GM19193 (cell line): ENCODE data around the gene S100A5.

ENCODE experiments used
- POLR2A ChIP-seq: IDR thresholded peaks from 4 replicates; pipeline ENCODE4 v1.6.1; 2011; ENCODE audit not compliant: insufficient read depth, insufficient read length; ENCODE audit errors: extremely low read depth

The S100A5 gene

GRCh38 chr1:153505576-153505975 is 35.2 kb downstream of the S100A5 start:
- no peak for TF ChIP-seq POLR2A

GRCh38 chr1:153503766-153504165 is 37.0 kb downstream of the S100A5 start:
- no peak for TF ChIP-seq POLR2A

- no peak for TF ChIP-seq POLR2A
These were observed 42.0 kb downstream of the S100A5 start for GRCh38 chr1:153498746-153499145.

DNA sequence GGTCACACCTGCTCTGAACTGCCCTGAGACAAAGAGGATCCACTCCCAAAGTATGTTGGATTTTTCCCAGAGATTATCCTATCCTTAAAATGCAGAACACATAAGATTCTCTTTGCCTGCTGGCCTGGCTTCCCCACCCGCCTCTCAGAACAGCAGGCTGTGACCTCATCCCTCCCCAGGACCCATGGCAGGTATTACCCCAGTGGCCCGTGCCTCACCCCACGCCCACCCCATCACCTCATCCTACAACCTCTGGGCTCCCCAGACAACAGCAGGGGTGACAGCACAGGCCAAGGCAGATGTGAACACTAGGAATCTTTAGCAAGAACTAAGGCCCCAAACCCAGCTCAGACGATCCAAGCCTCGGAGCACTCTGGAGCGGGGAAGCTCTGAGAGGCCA is 45.2 kb downstream of the S100A5 start:
- TF ChIP-seq POLR2A = no peak

DNA sequence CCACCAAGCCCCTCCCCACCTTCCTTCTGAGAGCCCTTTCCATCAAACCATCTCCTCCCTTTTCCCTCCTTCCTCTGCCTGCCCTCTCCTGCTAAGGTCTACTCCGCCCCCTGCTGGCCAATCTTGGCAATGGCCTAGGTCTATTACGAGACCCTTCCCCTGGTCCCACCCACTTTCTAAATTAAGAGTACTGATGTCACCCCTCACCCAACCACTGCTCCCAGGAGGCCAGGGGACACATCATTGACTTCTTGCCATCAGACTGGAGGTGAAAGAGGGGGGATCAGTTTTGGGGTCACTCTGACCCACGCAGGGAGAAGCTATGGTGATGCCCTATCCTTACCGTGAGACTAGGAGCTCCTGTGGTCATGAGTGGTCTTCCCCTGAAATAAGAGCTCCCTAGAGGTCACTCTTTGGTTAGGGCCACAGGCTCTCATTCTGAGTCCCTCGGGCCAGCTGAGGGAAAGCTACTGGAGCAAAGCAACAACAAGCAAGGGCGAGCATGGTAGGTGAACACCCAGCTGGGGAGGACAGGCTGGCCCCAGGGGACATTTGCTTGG is 45.7 kb downstream of the S100A5 start:
- TF ChIP-seq POLR2A = no peak

- TF ChIP-seq POLR2A = no peak
These were observed 47.3 kb downstream of the S100A5 start for GRCh38 chr1:153493343-153493960.

- no peak for TF ChIP-seq POLR2A
These were observed 50.3 kb downstream of the S100A5 start for GRCh38 chr1:153490272-153491051.

- no peak for TF ChIP-seq POLR2A
These were observed 52.0 kb downstream of the S100A5 start for GRCh38 chr1:153488731-153489130.

DNA sequence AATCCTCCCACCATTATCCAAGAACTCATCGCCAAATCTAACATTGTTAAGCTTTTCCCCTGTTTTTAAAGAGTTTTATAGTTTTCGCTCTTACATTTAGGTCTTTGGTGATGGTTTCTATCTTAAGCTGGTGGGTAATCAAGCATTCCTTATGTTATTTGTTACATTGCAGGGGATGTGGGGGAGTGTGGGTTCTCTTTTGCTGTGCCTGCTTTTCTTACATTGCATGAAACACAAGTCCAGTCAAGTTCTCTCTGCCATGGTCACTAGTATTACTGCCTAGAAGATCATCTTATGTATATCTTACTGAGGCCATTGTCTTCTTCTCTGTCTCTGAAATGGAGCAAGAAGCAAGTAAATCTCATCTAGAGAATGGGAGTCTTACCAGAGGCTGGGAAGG is 53.0 kb downstream of the S100A5 start:
- no peak for TF ChIP-seq POLR2A
